Esophagus squamous epithelium (tissue), 4 donors: Measurements from ENCODE around the gene AVP.

Experiments
- CTCF ChIP-seq, 6 experiments: fragments of 450-650 bp in 4 of 6; fragments of 200-600 bp in 2 of 6; sonication (generic) in 2 of 6; IDR thresholded peaks; one replicate each; pipeline ENCODE4 v1.5.1; 2016 to 2019; ENCODE audit warnings: antibody characterized with exemption in 6 of 6, mild to moderate bottlenecking in 4 of 6, moderate library complexity in 4 of 6
- POLR2A ChIP-seq, 4 donors: fragments of 450-650 bp; IDR thresholded peaks; one replicate each; pipeline ENCODE4 v1.6.1; 2017; ENCODE audit warnings: antibody characterized with exemption in 4 of 4, mild to moderate bottlenecking in 4 of 4, moderate library complexity in 3 of 4

GRCh38 chr20:3045042-3045815, 39.3 kb downstream of the AVP start:
- TF ChIP-seq CTCF (IDR thresholded peaks at IDR 0.05) (no peak), POLR2A (IDR thresholded peaks at IDR 0.05) (no peak)
